Thoracic aorta (tissue), 2 donors: Measurements from ENCODE around the gene VKORC1L1. TPM values are rescaled to one million over a fixed set of nuclear protein-coding genes. Genes with fewer than 3 reads are reported as not detected.

ENCODE experiments used
- ATAC-seq: fragments of 150-250 bp; one replicate; pipeline ENCODE4 v1.8.0; 2017; ENCODE audit warnings: low read depth; ENCODE audit not compliant: insufficient number of reproducible peaks, low FRiP score
- DNase-seq: peaks from one replicate; pipeline ENCODE4 v3.0.0-alpha.2; 2020; ENCODE audit warnings: low spot score
- H3K27ac ChIP-seq, 2 donors: fragments of 200-600 bp; sonication (generic); 1 replicate in 1 of 2; 2 replicates in 1 of 2; pipeline ENCODE4 v1.5.1; 2016; ENCODE audit warnings: mild to moderate bottlenecking in 2 of 2, moderate library complexity in 2 of 2
- H3K27me3 ChIP-seq: fragments of 200-600 bp; sonication (generic); replicated peaks from 2 replicates; pipeline ENCODE4 v1.6.0; 2016; ENCODE audit warnings: mild to moderate bottlenecking; ENCODE audit not compliant: insufficient read depth
- H3K36me3 ChIP-seq: fragments of 200-600 bp; sonication (generic); one replicate; pipeline ENCODE4 v1.5.1; 2016
- H3K4me1 ChIP-seq, 2 donors: fragments of 200-600 bp; sonication (generic); 1 replicate in 1 of 2; 2 replicates in 1 of 2; pipeline versions ENCODE4 v1.5.1 to v1.6.0; 2016; ENCODE audit warnings: low read depth in 2 of 2, mild to moderate bottlenecking in 1 of 2; ENCODE audit not compliant: control insufficient read depth in 1 of 2
- H3K4me3 ChIP-seq: fragments of 200-600 bp; sonication (generic); 2 replicates; pipeline ENCODE4 v1.5.1; 2016; ENCODE audit warnings: mild to moderate bottlenecking
- H3K9me3 ChIP-seq: fragments of 200-600 bp; sonication (generic); 2 replicates; pipeline ENCODE4 v1.5.1; 2016
- CTCF ChIP-seq: fragments of 200-600 bp; sonication (generic); IDR thresholded peaks from one replicate; pipeline ENCODE4 v1.5.1; 2019; ENCODE audit warnings: antibody characterized with exemption
- total RNA-seq, 2 donors: library from RNA; depleted of rRNA; stranded (reverse); fragments of >200 nt; gene quantifications; one replicate each; pipeline versions ENCODE4 v1.1.0 to v1.2.3, GENCODE V29; 2016

The VKORC1L1 gene
- total RNA-seq, 2 donors from 2014 or later: 15.6 to 20.9 TPM

- DNase-seq (no peak), ATAC-seq (no peak)
- peaks cover 54% of the 10 kb centered on the region for H3K36me3 ChIP-seq
- TF ChIP-seq CTCF: no peak
- H3K9me3 ChIP-seq: no peaks in the 10 kb centered on the region
- H3K27me3 ChIP-seq: no peaks in the 10 kb centered on the region
- no peaks in the 10 kb centered on the region for H3K4me1 ChIP-seq
- H3K27ac ChIP-seq: no peak overlapping the region
- no peak overlapping the region for H3K4me3 ChIP-seq
Measured at GRCh38 chr7:65974191-65974801, 101.4 kb downstream of the VKORC1L1 start.

- H3K27ac ChIP-seq: no peak overlapping the region
- no peaks in the 10 kb centered on the region for H3K4me1 ChIP-seq
- TF ChIP-seq CTCF: no peak
- no peaks in the 10 kb centered on the region for H3K27me3 ChIP-seq
- DNase-seq: no peak
- peaks cover 48% of the 10 kb centered on the region for H3K36me3 ChIP-seq
- H3K9me3 ChIP-seq: no peaks in the 10 kb centered on the region
- no peak for ATAC-seq
- H3K4me3 ChIP-seq: no peak overlapping the region
Measured at GRCh38 chr7:65974876-65975275, 102.0 kb downstream of the VKORC1L1 start.

GRCh38 chr7:65975814-65976445, 103.1 kb downstream of the VKORC1L1 start:
- peaks cover 5 to 8% of the 10 kb centered on the region in 2 donors for H3K4me1 ChIP-seq
- H3K27ac ChIP-seq: no peak overlapping the region
- H3K36me3 ChIP-seq: peaks cover 40% of the 10 kb centered on the region
- no peak for TF ChIP-seq CTCF
- ATAC-seq (no peak), DNase-seq (no peak)
- H3K4me3 ChIP-seq: no peak overlapping the region
- no peaks in the 10 kb centered on the region for H3K27me3 ChIP-seq
- no peaks in the 10 kb centered on the region for H3K9me3 ChIP-seq

- Histone ChIP-seq H3K27me3 (no peaks in the 10 kb centered on the region), H3K4me1 (peaks cover 10 to 14% of the 10 kb centered on the region in 2 donors), H3K9me3 (no peaks in the 10 kb centered on the region), H3K36me3 (peaks cover 33% of the 10 kb centered on the region), H3K4me3 (no peak overlapping the region), H3K27ac (no peak overlapping the region)
- no peak for TF ChIP-seq CTCF
- no peak for ATAC-seq
- DNase-seq: no peak
Measured at GRCh38 chr7:65976659-65977196, 103.9 kb downstream of the VKORC1L1 start.

GRCh38 chr7:65978891-65979582, 106.2 kb downstream of the VKORC1L1 start:
- ATAC-seq: no peak
- H3K27ac ChIP-seq: no peak overlapping the region
- no peak for DNase-seq
- H3K36me3 ChIP-seq: peaks cover 14% of the 10 kb centered on the region
- H3K4me1 ChIP-seq: peaks cover 10 to 21% of the 10 kb centered on the region in 2 donors
- no peak overlapping the region for H3K4me3 ChIP-seq
- H3K9me3 ChIP-seq: no peaks in the 10 kb centered on the region
- H3K27me3 ChIP-seq: no peaks in the 10 kb centered on the region
- TF ChIP-seq CTCF: no peak
